ENCODE data around the gene MIOS.

DNA sequence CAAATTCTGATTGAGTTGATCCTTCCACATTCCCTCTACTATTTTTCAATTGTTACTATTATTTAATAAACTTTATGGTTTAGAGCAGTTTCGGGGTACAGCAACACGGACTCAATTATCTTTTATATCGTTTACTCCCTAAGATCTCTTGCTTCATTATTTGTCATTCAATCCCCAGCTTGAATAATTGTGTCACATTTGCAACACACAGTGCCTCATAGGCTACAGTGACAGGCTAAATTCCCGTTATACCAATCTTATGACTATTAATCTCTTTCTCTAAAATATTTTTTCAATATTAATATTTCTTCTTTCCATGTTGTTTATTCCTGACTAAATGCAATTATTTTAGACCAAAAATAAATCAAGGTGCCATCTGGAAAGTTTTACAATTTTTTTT, 27.0 kb upstream of the MIOS start:
- TF ChIP-seq, protein P1, sequence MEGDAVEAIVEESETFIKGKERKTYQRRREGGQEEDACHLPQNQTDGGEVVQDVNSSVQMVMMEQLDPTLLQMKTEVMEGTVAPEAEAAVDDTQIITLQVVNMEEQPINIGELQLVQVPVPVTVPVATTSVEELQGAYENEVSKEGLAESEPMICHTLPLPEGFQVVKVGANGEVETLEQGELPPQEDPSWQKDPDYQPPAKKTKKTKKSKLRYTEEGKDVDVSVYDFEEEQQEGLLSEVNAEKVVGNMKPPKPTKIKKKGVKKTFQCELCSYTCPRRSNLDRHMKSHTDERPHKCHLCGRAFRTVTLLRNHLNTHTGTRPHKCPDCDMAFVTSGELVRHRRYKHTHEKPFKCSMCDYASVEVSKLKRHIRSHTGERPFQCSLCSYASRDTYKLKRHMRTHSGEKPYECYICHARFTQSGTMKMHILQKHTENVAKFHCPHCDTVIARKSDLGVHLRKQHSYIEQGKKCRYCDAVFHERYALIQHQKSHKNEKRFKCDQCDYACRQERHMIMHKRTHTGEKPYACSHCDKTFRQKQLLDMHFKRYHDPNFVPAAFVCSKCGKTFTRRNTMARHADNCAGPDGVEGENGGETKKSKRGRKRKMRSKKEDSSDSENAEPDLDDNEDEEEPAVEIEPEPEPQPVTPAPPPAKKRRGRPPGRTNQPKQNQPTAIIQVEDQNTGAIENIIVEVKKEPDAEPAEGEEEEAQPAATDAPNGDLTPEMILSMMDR (IDR thresholded peaks at IDR 0.05 in 8 of 11, conservative IDR thresholded peaks at IDR 0.05 in 3 of 11) = no peak
- TF ChIP-seq POLR2A (IDR thresholded peaks at IDR 0.05) = no peak
